ENCODE measurements around the gene TMEM80. TPM values are rescaled to one million over a fixed set of nuclear protein-coding genes. Genes with fewer than 3 reads are reported as not detected.

Gene TMEM80
- total and polyA plus RNA-seq, 2 experiments from 2014 or later: 12.8 to 25.4 TPM

GRCh38 chr11:747158-748006 lies 51.8 kb downstream of the TMEM80 start, which contains the start of gene TALDO1 (continued):
- TF ChIP-seq REST (IDR thresholded peaks at IDR 0.05; ENCODE audit: unreplicated experiment) (peak; percentile 30), STAT1 (IDR thresholded peaks at IDR 0.05; ENCODE audit: unreplicated experiment) (no peak), CTCF (conservative IDR thresholded peaks at IDR 0.05; ENCODE audit: low read depth in 2 of 2) (0 out of 4 replicates have a peak, but pooled peaks of 1 of the 2 experiments have one; percentile 11), EZH2phosphoT487 (IDR thresholded peaks at IDR 0.05; ENCODE audit: unreplicated experiment) (no peak), ETS1 (IDR thresholded peaks at IDR 0.05) (no peak), POLR2AphosphoS5 (IDR thresholded peaks at IDR 0.05; ENCODE audit: low read depth) (peak; percentile 93), CREB1 (CRISPR knock-in tag; IDR thresholded peaks at IDR 0.05; ENCODE audit: low read depth) (0 out of 2 replicates have a peak, but pooled peaks have one; percentile 24), JUNB (IDR thresholded peaks at IDR 0.05; ENCODE audit: unreplicated experiment) (no peak), ZNF331 (CRISPR knock-in tag; IDR thresholded peaks at IDR 0.05; ENCODE audit: low read depth) (no peak), ZNF114 (CRISPR knock-in tag; IDR thresholded peaks at IDR 0.05) (no peak), NANOG (IDR thresholded peaks at IDR 0.05; ENCODE audit: borderline replicate concordance) (no peak), EZH2 (IDR thresholded peaks at IDR 0.05; ENCODE audit: low read depth, unreplicated experiment) (no peak)
